CD4-positive, alpha-beta T cell treated with Interleukin-4 for 1 hour (primary cell): ENCODE data around the gene RCC2.
"Not testable (repeated sequence)": the region's sequence is repeated elsewhere in the genome, so short reads cannot be mapped to it uniquely, and the experiment has no call there.

Source experiments
- DNase-seq, 2 donors: peaks; one replicate each; pipeline ENCODE4 v3.0.0-alpha.2; 2020 to 2022

RCC2 gene

DNA sequence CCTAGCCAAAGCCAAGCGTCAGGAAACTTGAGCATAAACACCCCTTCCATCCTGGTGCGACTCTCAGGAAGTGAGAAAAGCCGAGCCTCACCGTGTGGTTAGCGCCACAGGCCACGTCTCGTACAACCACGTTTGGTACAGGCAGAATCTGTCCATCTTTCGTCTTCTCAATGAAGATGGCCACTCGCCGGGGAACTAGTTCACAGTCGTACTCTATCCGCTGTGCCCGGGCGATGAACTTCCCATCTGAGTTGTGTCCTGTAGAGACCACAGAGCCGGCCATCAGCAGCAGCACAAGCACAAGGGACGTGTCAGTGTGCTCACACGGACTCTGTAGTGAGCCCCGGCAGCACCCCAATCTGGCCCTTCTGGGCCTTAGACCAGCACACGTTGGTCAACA is 23.1 kb downstream of the RCC2 start:
- no peak for DNase-seq

DNA sequence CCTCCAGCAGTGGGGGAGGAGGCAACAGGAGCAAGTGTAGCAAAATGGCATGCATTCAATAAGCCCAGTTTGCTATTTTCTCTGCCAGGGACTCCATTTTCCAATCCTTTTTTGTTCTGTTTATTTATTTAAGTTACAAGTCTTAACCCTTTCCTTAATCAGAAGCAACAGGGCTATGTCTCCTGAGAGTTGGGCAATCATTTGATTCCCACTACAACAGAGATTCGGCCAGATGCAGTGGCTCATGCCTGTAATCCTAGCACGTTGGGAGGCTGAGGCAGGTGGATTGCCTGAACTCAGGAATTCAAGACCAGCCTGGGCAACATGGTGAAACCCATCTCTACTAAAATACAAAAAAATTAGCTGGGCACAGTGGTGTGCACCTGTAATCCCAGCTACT is 25.5 kb downstream of the RCC2 start:
- DNase-seq, result no peak

DNA sequence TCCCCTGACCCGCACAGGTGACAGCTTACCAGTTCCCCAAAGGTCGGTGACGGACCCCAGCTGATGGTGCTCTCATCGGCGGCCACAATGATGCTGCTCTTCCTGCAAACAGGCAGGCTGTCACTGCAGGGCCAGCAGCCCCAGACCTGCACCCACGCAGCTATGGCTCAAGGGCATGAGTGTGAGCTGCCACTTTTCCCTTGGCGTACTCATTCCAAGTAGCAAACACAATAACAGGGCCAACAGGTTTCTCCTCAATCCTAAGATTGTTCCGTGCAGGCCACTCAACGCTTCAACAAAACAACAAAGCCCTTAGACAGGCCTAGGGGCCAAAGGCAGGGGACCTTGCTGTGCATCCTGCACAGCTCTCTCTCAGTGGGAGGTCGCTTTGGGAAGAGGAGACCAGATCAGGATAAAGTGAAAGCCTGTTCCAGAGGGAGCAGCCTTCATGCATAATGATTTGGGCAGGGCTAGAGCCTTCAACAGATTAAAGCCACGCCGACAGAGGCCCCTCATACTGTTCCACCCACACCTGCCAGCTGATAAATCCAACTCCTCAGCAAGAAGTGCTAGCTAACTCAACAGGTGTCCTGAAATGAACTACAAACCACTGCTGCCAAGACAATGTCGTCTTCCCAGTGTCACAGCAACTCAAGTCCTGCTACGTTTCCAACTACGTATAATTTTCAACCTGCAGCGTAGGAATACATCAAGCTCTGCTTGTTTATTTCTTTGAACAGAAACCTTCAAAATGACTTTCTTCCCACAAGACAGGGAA is 27.2 kb downstream of the RCC2 start:
- DNase-seq, result no peak

GRCh38 chr1:17409391-17409811 is 30.1 kb downstream of the RCC2 start:
- DNase-seq, result no peak

DNA sequence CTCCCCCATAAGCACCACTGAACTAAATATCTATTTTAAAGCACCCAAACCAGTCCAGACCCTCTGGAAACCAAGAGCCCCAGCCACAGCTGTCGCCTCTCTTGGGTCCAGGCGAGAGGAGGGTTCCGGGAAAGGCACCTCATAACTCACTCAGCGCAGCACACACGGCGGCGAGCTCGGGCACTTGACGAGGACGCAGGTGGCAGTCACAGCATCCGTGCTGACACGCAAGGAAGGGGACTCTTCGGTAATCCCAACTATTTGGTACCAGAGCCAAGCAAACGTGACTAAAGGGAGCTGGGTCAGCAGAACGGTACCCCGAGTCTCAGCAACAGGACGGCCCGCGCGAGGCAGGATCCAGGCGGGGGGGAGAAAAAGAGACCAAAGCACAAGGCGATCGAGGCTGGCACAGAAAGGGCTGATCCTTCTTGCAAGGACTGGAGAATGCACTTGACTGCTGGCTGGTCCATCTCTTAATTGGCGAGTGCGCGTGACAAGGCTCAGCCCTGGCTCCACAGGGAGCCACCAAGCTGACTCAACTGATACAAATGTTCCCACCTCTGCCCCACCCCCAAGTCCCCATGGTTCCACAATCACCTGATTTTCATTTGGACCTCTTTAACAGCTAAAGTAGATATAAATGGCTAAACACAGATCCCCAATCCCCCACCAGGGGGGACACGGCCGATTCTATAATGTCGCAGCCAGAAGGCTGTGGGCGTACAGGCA is 31.5 kb downstream of the RCC2 start:
- DNase-seq, result not testable (repeated sequence)

GRCh38 chr1:17406760-17407475 is 32.6 kb downstream of the RCC2 start:
- not testable (repeated sequence) for DNase-seq

DNA sequence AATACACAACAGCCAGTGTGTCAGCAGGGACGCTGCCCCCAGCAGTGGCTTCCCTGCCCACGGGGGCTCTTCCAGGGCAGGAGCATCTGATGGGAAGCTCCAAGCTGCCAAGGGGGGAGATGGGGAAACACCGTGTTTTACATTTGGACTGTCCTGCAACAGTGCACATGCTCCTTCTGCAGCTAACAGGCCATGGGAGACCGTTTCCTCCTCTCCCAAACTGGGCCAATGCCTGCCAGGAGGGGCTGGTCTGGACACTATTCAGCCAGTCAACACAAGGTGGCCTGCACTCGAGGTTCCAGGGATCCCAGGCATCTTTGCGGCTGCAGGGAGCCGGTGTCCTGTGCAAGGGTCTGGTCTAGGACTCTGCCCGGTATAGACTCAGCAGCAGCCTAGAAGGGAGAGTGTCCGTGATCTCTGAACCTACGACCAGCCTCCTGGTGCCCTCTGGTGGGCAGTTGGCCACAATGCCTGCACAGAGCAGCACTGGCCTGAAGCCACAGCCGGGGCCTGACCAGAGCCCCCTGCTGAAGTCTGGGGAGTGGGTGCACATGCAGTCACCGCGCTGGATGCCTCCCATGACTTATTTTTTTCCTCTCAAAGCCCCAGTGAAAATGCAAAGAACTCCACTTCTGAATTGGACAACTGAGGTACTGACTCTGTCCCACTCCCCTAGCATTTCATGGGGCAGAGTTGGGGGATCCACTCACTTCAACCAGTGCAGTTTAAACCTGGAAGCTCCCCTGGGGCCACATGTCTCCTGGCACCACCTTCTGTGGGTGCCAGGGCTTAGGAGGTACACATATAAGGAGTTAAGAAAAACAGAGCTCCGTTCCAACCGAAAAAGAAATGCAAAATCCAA is 33.3 kb downstream of the RCC2 start:
- peak; percentile 28 to 37 for DNase-seq

- no peak for DNase-seq
Observed at GRCh38 chr1:17404820-17405219, 34.7 kb downstream of the RCC2 start.

DNA sequence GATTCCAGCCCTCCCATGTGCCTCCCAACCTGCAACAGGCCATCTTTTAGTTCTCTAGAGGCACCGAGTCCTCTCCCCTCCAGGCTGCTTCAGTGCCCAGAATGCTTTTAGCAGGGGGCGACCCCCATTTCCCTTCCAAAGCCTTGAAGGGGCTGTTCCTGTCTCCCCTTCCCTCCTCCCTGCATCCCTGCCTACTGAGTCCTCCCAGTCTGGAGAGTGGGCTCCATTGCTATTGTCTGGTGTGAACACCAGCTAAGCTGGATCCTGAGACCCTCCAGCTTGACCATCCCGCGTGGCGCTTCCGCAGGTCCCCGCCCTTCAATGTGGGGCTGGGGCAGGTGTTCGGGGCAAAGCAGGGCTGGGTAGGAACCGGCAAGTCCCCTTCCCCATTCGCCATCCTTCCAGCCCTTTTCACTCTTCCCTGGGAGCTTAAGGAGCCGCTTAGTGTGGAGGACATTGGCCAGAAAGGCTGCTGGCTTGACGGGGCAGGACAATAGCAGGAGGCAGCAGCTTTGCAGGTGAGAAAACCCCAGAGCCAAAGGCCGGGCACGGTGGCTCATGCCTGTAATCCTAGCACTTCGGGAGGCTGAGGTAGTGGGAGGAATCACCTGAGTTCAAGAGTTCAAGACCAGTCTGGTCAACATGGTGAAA is 35.3 kb downstream of the RCC2 start:
- DNase-seq, result no peak

DNA sequence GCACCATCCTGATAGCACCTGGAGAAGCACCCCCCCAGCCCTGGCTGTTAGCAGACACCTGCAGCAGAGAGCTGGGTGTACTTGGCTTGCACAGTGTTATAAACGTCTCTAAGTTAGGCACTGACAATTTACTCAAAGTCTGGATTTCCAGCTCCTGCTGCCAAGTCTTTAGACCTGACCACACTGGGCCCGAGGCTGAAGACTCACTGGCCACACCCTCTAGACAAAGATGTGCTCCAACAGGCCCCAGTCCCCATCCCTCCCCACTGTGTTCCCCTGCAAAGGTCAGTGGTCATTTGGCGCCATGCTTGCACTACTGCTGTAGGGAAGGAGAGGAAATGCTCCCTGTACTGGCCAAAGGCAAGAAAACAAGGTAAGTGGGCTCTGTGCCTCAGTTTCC is 36.4 kb downstream of the RCC2 start:
- DNase-seq, result no peak

DNA sequence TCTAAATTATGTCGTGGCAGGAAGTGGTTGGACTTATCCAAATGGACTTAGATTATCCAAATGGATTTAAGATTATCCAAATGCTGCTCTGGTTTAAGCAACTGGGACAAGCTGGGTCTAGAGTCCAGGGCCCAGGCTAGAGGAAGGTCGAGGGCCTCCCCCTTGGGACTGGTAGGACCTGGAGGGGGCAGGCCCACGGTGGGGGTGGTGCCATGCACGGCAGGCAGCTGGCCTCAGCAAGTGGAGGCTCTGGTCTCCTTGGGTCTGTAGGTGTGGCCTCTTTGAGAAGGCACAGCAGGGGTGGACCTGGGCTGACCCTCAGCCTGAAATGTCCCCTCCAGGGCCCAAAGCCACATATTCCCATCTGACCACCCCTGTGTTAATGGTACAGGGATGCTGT is 37.6 kb downstream of the RCC2 start:
- DNase-seq, result no peak

- DNase-seq, result no peak
Observed at GRCh38 chr1:17400725-17401341, 38.6 kb downstream of the RCC2 start.

DNA sequence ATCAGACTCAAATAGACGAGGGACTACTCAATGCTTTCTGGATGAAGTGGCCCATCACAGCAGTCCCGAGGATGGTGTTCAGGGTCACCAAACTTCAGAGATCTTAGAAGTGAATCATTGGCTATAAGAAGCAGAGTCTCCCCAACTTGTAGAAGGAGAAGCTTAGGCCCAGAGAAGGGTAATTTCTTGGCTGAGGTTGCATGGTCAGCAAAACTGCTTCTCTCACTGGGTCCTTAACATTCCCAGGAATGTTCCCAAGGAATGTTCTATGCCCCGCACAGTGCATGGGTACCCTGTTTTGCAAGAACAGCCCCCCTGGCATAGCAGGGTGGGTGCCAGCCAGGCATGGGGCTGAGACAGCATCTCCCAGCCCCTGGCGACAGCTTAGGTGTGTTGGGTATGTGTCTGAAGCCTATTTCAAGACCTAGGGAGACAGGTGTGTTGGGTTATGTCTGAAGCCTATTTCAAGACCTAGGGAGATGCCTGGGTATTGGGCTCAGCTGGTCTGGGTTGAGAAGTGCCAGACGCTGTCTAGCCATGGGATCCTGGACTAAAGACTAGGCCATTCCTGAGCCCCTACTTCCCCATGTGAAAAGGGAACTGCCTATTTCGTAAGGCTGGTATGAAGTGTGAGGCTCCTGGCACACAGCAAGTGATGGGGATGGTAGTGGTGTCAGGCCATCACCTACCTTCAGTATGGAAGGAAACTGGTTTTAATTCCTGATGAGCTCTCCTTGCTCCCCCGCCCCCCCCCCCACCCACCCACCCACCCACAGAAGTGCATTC is 41.4 kb downstream of the RCC2 start:
- peak in 1 of 2 donors; percentile 28 for DNase-seq

- peak in 1 of 2 donors; percentile 15 for DNase-seq
Observed at GRCh38 chr1:17393230-17393629, 46.2 kb downstream of the RCC2 start.

GRCh38 chr1:17392199-17392740 is 47.2 kb downstream of the RCC2 start:
- DNase-seq, result no peak

DNA sequence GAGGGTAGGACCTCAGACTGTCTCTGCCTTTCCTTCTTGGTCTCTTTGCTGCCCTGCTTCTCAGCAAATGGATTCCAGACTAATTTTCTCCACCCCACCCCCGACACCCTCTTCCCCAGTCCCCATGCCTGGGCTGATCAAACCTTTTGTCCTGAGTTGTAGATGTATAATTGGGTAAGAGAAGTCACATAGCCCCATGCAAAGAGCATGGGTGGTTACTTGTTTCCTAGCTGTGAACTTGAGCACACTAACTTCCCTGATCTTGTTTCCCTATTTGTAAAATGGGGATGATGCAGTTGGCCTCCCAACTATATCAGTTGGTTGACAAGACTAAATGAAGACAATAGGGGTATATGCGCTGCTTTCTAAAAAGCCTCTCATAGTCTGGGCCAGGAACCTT is 58.3 kb downstream of the RCC2 start:
- no peak for DNase-seq

DNA sequence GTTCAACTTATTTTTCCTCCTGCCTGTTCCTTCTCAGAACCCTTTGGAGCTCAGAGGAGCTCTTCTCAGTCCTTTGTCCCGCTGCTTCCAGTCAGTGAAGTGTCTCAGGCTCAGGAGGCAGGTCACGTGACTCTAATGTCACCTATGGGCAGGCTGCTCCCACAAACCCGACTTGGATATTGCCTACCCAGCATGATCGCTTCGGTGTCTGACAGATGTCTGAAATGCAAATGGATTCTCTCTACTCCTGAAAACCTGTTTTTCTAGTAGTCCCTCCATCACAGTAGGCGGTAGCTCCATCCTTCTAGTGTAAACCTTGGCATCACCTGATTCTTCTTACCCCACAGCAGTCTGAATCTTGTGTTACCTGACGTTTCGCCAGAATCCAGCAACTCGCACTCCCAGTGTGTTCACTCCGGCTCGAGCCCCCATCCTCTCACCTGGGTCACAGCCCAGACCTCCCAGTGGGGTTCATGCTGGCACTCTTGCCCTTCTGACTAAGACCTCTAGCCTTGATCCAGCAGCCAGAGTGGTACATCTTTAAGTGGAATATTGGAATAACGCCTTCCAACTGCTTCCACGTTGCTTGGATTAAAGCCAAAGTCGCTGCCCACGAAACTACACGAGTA is 62.0 kb downstream of the RCC2 start:
- no peak for DNase-seq

DNA sequence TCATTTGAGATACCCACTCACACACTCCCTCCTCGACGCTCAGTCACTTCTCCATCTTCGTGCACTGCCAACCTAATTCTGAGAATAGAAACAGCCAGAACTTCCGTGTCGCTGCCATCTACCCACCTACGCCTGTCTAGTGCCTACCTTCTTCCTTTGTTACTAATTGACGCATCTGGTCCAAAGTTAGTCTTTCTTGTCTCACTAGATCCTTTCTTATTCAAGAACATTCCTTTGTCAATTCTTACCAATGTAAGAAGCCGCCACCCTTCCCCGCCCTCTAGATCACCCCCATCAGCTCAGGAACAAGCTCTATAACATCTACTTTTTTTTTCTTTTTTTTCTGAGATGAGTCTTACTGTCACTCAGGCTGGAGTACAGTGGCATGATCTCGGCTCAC is 63.8 kb downstream of the RCC2 start:
- no peak for DNase-seq

- no peak for DNase-seq
Observed at GRCh38 chr1:17372955-17373354, 66.5 kb downstream of the RCC2 start.

DNA sequence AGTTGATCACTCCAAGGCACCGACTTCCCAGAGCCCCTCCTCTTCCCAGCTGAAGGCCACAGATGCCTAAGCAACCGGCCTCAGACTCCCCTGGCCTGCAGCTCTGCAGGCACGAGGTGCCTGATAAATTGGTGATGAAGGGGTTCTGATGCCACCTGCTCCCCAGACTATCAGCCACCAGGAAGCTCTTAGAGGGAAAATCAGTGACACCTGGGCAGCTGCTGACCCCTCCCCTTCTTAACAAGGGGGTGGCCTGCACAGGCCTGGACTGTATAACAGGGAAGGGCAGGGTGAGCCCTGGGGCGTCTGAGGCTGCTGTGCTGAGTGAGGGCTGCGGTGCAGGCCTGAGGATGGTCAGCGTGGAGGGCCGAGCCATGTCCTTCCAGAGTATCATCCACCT is 67.6 kb downstream of the RCC2 start, which contains the start of gene PADI6:
Gene PADI6, plus strand, starts transcription at position 301 of the 400 bp plus-strand sequence. Its CDS starts 50 bp downstream, at position 351.
- DNase-seq, result no peak
